NT2/D1 (cell line): Measurements from ENCODE around the gene SPOP.

Source experiments
- DNase-seq: peaks from one replicate; pipeline ENCODE4 v3.0.0-alpha.2; 2011; ENCODE audit warnings: low read depth, low spot score
- H3K27me3 ChIP-seq: 2 replicates; pipeline ENCODE4 v1.6.0; 2011; ENCODE audit warnings: mild to moderate bottlenecking; ENCODE audit not compliant: insufficient read length, insufficient read depth
- H3K36me3 ChIP-seq: 2 replicates; pipeline ENCODE4 v1.6.1; 2011; ENCODE audit warnings: mild to moderate bottlenecking, low read length, mixed read lengths; ENCODE audit not compliant: insufficient read depth, insufficient read length
- H3K4me1 ChIP-seq: 2 replicates; pipeline ENCODE4 v1.5.1; 2011; ENCODE audit not compliant: insufficient read depth, insufficient read length
- H3K4me3 ChIP-seq: 2 replicates; pipeline ENCODE4 v1.5.1; 2011; ENCODE audit warnings: low read depth; ENCODE audit not compliant: insufficient read length
- H3K9ac ChIP-seq: 2 replicates; pipeline ENCODE4 v1.6.0; 2011; ENCODE audit warnings: low read depth; ENCODE audit not compliant: insufficient read length
- H3K9me3 ChIP-seq: 2 replicates; pipeline ENCODE4 v1.5.1; 2011; ENCODE audit warnings: mild to moderate bottlenecking, low read length; ENCODE audit not compliant: insufficient read depth
- SUZ12 ChIP-seq: IDR thresholded peaks from 2 replicates; pipeline ENCODE4 v1.6.1; 2011; ENCODE audit not compliant: insufficient read length, insufficient read depth; ENCODE audit errors: extremely low read depth
- YY1 ChIP-seq: IDR thresholded peaks from 2 replicates; pipeline ENCODE4 v1.6.1; 2011; ENCODE audit not compliant: insufficient read length, insufficient read depth
- ZNF274 ChIP-seq: IDR thresholded peaks from 2 replicates; pipeline ENCODE4 v1.6.1; 2011; ENCODE audit warnings: mild to moderate bottlenecking, low read depth, low read length

SPOP gene

DNA sequence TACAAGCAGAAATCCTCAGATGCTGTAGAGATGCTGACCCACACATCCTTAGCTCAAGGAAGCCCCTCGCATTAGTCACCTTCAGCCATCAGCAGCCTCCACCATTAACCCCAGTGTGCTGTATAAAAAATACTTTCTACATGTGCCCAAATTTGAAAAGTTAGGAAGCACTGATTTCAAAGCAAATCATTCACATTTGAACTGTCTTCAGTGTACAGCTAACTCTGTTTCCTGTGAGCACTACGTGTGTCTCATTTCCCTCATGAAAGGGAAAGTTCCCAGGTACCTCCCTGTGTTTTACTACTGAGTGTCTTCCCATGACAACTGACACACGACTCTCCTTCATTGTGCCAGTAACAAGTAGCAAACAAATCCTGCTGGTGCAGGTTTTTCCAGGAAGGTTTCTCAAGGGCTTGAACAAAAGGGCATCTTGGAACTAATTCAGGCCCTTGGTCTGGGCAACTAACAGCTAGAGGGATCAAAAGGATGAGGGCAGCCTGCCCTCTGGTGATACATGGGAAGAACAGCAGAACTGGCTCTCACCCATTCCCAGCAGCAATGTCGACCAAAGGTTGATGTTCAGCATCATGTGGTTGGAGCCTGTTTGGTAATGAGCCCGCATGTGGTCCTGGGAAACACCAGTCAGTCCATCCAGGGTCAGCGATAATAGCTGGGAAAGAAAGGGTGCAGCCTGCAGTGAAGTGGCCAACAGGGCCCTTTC lies 25.8 kb upstream of the SPOP start:
- Histone ChIP-seq H3K36me3 (peaks cover 72% of the 10 kb centered on the region), H3K9me3 (no peaks in the 10 kb centered on the region), H3K9ac (no peak overlapping the region), H3K4me3 (no peak overlapping the region), H3K4me1 (no peaks in the 10 kb centered on the region), H3K27me3 (no peaks in the 10 kb centered on the region)
- no peak for TF ChIP-seq ZNF274
- no peak for TF ChIP-seq SUZ12
- no peak for TF ChIP-seq YY1
- peak; percentile 27 for DNase-seq

- no peaks in the 10 kb centered on the region for H3K4me1 ChIP-seq
- no peak overlapping the region for H3K9ac ChIP-seq
Measured at GRCh38 chr17:49700960-49701359, 23.1 kb upstream of the SPOP start.

DNA sequence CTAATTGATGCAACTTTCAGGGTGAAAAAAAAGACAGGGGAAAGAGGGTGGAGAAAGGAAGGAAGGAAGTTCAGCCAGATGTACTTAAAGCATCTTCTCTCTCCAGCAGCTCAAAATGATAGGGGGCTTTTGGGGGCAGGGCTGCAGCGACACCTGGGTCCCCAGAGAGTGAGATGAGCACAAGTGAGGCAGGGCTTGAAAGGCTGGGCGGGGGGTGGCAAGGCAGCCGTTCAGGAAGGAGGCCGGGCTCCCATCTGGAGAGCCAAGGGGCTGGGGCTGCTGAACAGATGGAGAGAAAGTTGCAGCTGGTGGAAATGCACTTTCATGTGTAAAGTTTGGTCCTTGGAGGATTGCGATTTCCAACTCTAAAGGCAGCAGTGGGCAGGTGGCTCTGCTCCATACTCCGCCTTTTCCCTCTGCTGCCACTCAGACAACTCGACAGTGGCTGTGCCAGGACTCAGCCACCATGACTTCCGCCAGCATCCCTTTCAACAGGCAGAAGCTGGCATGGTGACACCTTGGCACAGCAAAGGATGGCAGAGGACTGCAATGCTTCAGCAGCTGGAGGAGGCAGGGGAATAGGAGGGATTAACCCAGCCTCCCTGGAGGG lies 22.2 kb upstream of the SPOP start:
- Histone ChIP-seq H3K4me1 (peaks cover 1% of the 10 kb centered on the region), H3K27me3 (no peaks in the 10 kb centered on the region), H3K4me3 (no peak overlapping the region), H3K9ac (no peak overlapping the region), H3K36me3 (peaks cover 58% of the 10 kb centered on the region), H3K9me3 (no peaks in the 10 kb centered on the region)
- no peak for TF ChIP-seq ZNF274
- no peak for TF ChIP-seq YY1
- no peak for TF ChIP-seq SUZ12
- no peak for DNase-seq

More at GRCh38 chr17:49700960-49701359, 23.1 kb upstream of the SPOP start:
- H3K4me3 ChIP-seq: no peak overlapping the region
- no peak for DNase-seq
- H3K36me3 ChIP-seq: peaks cover 67% of the 10 kb centered on the region
- no peak for TF ChIP-seq SUZ12
- TF ChIP-seq ZNF274: no peak
- no peak for TF ChIP-seq YY1
- no peaks in the 10 kb centered on the region for H3K9me3 ChIP-seq
- no peaks in the 10 kb centered on the region for H3K27me3 ChIP-seq

DNA sequence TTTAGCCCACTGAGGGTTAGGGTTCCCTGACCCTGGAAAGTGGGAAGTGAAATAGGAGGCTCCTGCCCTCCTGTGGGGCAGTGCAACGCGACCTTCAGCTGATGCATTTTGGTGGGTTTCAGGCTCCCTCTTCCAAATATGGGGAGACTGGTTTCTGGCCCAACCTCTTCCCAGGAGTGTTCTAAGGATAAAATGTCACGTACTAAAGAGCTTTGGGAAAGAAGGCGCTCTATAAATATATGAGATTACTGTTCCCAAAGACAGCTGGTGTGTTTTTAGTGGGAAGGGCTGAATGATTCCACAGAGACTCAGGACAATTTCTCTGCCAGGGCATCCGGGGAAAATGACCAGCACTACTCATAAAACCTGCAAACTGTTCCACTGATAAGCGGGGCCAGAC lies 20.1 kb upstream of the SPOP start:
- TF ChIP-seq ZNF274 (no peak), YY1 (no peak), SUZ12 (no peak)
- Histone ChIP-seq H3K4me3 (no peak overlapping the region), H3K9ac (no peak overlapping the region), H3K27me3 (no peaks in the 10 kb centered on the region), H3K9me3 (no peaks in the 10 kb centered on the region), H3K4me1 (peaks cover 4% of the 10 kb centered on the region), H3K36me3 (peaks cover 37% of the 10 kb centered on the region)
- DNase-seq: no peak

GRCh38 chr17:49696233-49696761 lies 18.4 kb upstream of the SPOP start:
- H3K4me1 ChIP-seq: peaks cover 7% of the 10 kb centered on the region

GRCh38 chr17:49695698-49696232 lies 17.9 kb upstream of the SPOP start:
- TF ChIP-seq SUZ12 (no peak), YY1 (no peak), ZNF274 (no peak)
- DNase-seq: no peak
- no peaks in the 10 kb centered on the region for H3K27me3 ChIP-seq
- H3K9ac ChIP-seq: no peak overlapping the region
- no peaks in the 10 kb centered on the region for H3K9me3 ChIP-seq
- H3K4me1 ChIP-seq: peaks cover 7% of the 10 kb centered on the region
- H3K36me3 ChIP-seq: peaks cover 15% of the 10 kb centered on the region
- no peak overlapping the region for H3K4me3 ChIP-seq

More at GRCh38 chr17:49696233-49696761, 18.4 kb upstream of the SPOP start:
- no peak for DNase-seq
- Histone ChIP-seq H3K36me3 (peaks cover 20% of the 10 kb centered on the region), H3K27me3 (no peaks in the 10 kb centered on the region), H3K9me3 (no peaks in the 10 kb centered on the region), H3K4me3 (no peak overlapping the region), H3K9ac (no peak overlapping the region)
- TF ChIP-seq ZNF274 (no peak), SUZ12 (no peak), YY1 (no peak)

GRCh38 chr17:49694847-49695697 lies 17.2 kb upstream of the SPOP start:
- Histone ChIP-seq H3K9ac (peak overlapping the region; percentile 4), H3K36me3 (peaks cover 8% of the 10 kb centered on the region), H3K27me3 (no peaks in the 10 kb centered on the region), H3K4me1 (peaks cover 7% of the 10 kb centered on the region), H3K4me3 (no peak overlapping the region), H3K9me3 (no peaks in the 10 kb centered on the region)
- no peak for DNase-seq
- TF ChIP-seq YY1 (no peak), SUZ12 (no peak), ZNF274 (no peak)
